Duodenal mucosa (tissue), 2 donors: ENCODE results near the gene VPS37D.

Source experiments
- H3K27ac ChIP-seq: one replicate; pipeline ENCODE4 v1.7.0; 2013; ENCODE audit warnings: low read depth, low read length
- H3K27me3 ChIP-seq, 2 donors: one replicate each; pipeline ENCODE4 v1.7.0; 2013; ENCODE audit warnings: low read length in 2 of 2, control low read depth in 1 of 2; ENCODE audit not compliant: insufficient read depth in 2 of 2, control insufficient read depth in 1 of 2
- H3K36me3 ChIP-seq, 2 donors: one replicate each; pipeline ENCODE4 v1.7.0; 2013; ENCODE audit warnings: low read length in 2 of 2, control low read depth in 1 of 2; ENCODE audit not compliant: insufficient read depth in 2 of 2, control insufficient read depth in 1 of 2
- H3K4me1 ChIP-seq, 2 donors: one replicate each; pipeline ENCODE4 v1.7.0; 2013; ENCODE audit warnings: low read length in 2 of 2, control low read depth in 1 of 2; ENCODE audit not compliant: insufficient read depth in 2 of 2, control insufficient read depth in 1 of 2
- H3K4me3 ChIP-seq, 2 donors: one replicate each; pipeline ENCODE4 v1.7.0; 2013; ENCODE audit warnings: low read length in 2 of 2, low read depth in 1 of 2
- H3K9ac ChIP-seq, 2 donors: one replicate each; pipeline ENCODE4 v1.7.0; 2013; ENCODE audit warnings: low read length in 2 of 2, low read depth in 1 of 2
- H3K9me3 ChIP-seq, 2 donors: one replicate each; pipeline ENCODE4 v1.7.0; 2013; ENCODE audit warnings: low read length in 2 of 2, control low read depth in 1 of 2; ENCODE audit not compliant: control insufficient read depth in 1 of 2

The VPS37D gene

GRCh38 chr7:73698410-73698809 lies 30.8 kb downstream of the VPS37D start:
- Histone ChIP-seq H3K4me1 (peaks cover 13 to 16% of the 10 kb centered on the region in 2 donors), H3K9me3 (no peaks in the 10 kb centered on the region), H3K4me3 (no peak overlapping the region), H3K27ac (no peak overlapping the region), H3K27me3 (no peaks in the 10 kb centered on the region), H3K9ac (no peak overlapping the region), H3K36me3 (peaks cover 27 to 56% of the 10 kb centered on the region in 2 donors)

GRCh38 chr7:73699370-73700068 lies 31.9 kb downstream of the VPS37D start:
- no peak overlapping the region for H3K27ac ChIP-seq
- no peak overlapping the region for H3K4me3 ChIP-seq
- H3K27me3 ChIP-seq, result no peaks in the 10 kb centered on the region
- H3K36me3 ChIP-seq, result peaks cover 17 to 45% of the 10 kb centered on the region in 2 donors
- no peak overlapping the region for H3K9ac ChIP-seq
- H3K9me3 ChIP-seq, result no peaks in the 10 kb centered on the region
- peaks cover 18 to 21% of the 10 kb centered on the region in 2 donors for H3K4me1 ChIP-seq

- H3K36me3 ChIP-seq, result peaks cover 17 to 39% of the 10 kb centered on the region in 2 donors
Measured at GRCh38 chr7:73700069-73700423, 32.4 kb downstream of the VPS37D start.

GRCh38 chr7:73700581-73701134 lies 33.0 kb downstream of the VPS37D start:
- no peak overlapping the region for H3K4me3 ChIP-seq
- no peaks in the 10 kb centered on the region for H3K27me3 ChIP-seq
- peaks cover 15 to 34% of the 10 kb centered on the region in 2 donors for H3K36me3 ChIP-seq
- H3K27ac ChIP-seq, result no peak overlapping the region
- H3K9ac ChIP-seq, result no peak overlapping the region
- no peaks in the 10 kb centered on the region for H3K9me3 ChIP-seq
- peaks cover 18 to 22% of the 10 kb centered on the region in 2 donors for H3K4me1 ChIP-seq

More at GRCh38 chr7:73700069-73700423, 32.4 kb downstream of the VPS37D start:
- no peak overlapping the region for H3K4me3 ChIP-seq
- no peak overlapping the region for H3K27ac ChIP-seq
- no peaks in the 10 kb centered on the region for H3K27me3 ChIP-seq
- H3K9me3 ChIP-seq, result no peaks in the 10 kb centered on the region
- no peak overlapping the region for H3K9ac ChIP-seq
- peaks cover 18 to 22% of the 10 kb centered on the region in 2 donors for H3K4me1 ChIP-seq

- Histone ChIP-seq H3K36me3 (peaks cover 7 to 26% of the 10 kb centered on the region in 2 donors), H3K4me3 (no peak overlapping the region), H3K9me3 (no peaks in the 10 kb centered on the region), H3K4me1 (peaks cover 18 to 22% of the 10 kb centered on the region in 2 donors), H3K9ac (no peak overlapping the region), H3K27ac (no peak overlapping the region), H3K27me3 (no peaks in the 10 kb centered on the region)
Measured at GRCh38 chr7:73701357-73701995, 33.8 kb downstream of the VPS37D start.

- Histone ChIP-seq H3K27me3 (no peaks in the 10 kb centered on the region), H3K27ac (peak overlapping the region; percentile 4), H3K9me3 (no peaks in the 10 kb centered on the region), H3K4me3 (no peak overlapping the region), H3K4me1 (peaks cover 24 to 28% of the 10 kb centered on the region in 2 donors), H3K9ac (no peak overlapping the region), H3K36me3 (peaks cover 6 to 19% of the 10 kb centered on the region in 2 donors)
Measured at GRCh38 chr7:73702226-73702625, 34.6 kb downstream of the VPS37D start.

GRCh38 chr7:73702665-73703064 lies 35.0 kb downstream of the VPS37D start:
- Histone ChIP-seq H3K4me3 (no peak overlapping the region), H3K9ac (no peak overlapping the region), H3K27me3 (no peaks in the 10 kb centered on the region), H3K9me3 (no peaks in the 10 kb centered on the region), H3K36me3 (peaks cover 6 to 14% of the 10 kb centered on the region in 2 donors), H3K27ac (peak overlapping the region; percentile 4), H3K4me1 (peaks cover 24 to 28% of the 10 kb centered on the region in 2 donors)

GRCh38 chr7:73703225-73703624 lies 35.6 kb downstream of the VPS37D start:
- H3K4me3 ChIP-seq, result no peak overlapping the region
- H3K9me3 ChIP-seq, result no peaks in the 10 kb centered on the region
- no peak overlapping the region for H3K27ac ChIP-seq
- H3K27me3 ChIP-seq, result no peaks in the 10 kb centered on the region
- H3K4me1 ChIP-seq, result peaks cover 24 to 28% of the 10 kb centered on the region in 2 donors
- H3K36me3 ChIP-seq, result peaks cover 4 to 12% of the 10 kb centered on the region in 2 donors
- H3K9ac ChIP-seq, result no peak overlapping the region

GRCh38 chr7:73703757-73704639 lies 36.4 kb downstream of the VPS37D start:
- peak overlapping the region in 1 of 2 donors; percentile 4 for H3K9ac ChIP-seq
- H3K27ac ChIP-seq, result no peak overlapping the region
- peaks cover 24 to 28% of the 10 kb centered on the region in 2 donors for H3K4me1 ChIP-seq
- H3K36me3 ChIP-seq, result peaks cover 0 to 7% of the 10 kb centered on the region in 2 donors
- no peaks in the 10 kb centered on the region for H3K27me3 ChIP-seq
- no peaks in the 10 kb centered on the region for H3K9me3 ChIP-seq
- H3K4me3 ChIP-seq, result peak overlapping the region in 1 of 2 donors; percentile 15
